ENCODE measurements around the gene C3orf20. TPM values are rescaled to one million over a fixed set of nuclear protein-coding genes. Genes with fewer than 3 reads are reported as not detected.

The C3orf20 gene
- total and polyA plus RNA-seq, 2 of the 4 experiments (the other 2 are of a cell fraction): not detected

DNA sequence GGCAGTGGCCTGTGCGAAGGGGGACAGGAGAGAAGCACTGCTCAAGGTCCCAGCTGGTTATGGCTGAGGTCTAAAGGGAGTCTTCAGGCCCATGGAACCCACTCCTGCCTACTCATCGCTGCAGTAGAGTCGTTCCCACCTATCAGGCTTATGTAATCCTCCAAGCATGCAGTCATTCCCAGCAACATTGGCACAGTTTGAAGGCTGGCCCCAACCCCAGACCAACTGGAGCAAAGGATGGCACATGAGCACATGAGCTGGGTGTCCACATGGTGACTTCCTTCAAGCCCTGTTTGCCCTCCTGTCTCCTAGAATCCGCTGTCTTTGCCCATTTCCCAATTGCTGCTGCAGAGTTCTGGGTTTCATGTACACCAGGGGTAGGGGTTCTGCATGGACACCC, 83.4 kb downstream of the C3orf20 start:
- Histone ChIP-seq H2AK9ac (replicated peaks; ENCODE audit: low read depth, low read length, poor library complexity) (no peak overlapping the region), H3K36me3 (ENCODE audit: control insufficient read depth, insufficient read depth, low read length) (no peaks in the 10 kb centered on the region), H3K4ac (ENCODE audit: low read depth, low read length) (no peak overlapping the region), H3K27ac (ENCODE audit: insufficient read depth, low read length) (no peak overlapping the region), H2BK20ac (ENCODE audit: low read depth, low read length) (no peak overlapping the region), H3K4me2 (ENCODE audit: low read depth, low read length) (no peak overlapping the region), H3K79me1 (ENCODE audit: low read depth in 1 of 2, low read length in 2 of 2) (no peaks in the 10 kb centered on the region), H3K18ac (ENCODE audit: low read depth, low read length) (no peak overlapping the region), H3K9ac (ENCODE audit: low read depth, low read length) (no peak overlapping the region), H4K5ac (ENCODE audit: low read depth, low read length) (no peak overlapping the region), H2BK120ac (ENCODE audit: low read depth, low read length) (no peak overlapping the region), H3K23ac (ENCODE audit: low read depth, low read length) (no peak overlapping the region), H4K91ac (ENCODE audit: insufficient read depth, low read depth, low read length) (no peak overlapping the region), H2AFZ (replicated peaks; ENCODE audit: low read length, poor library complexity) (no peak overlapping the region), H3K4me1 (ENCODE audit: control insufficient read depth, insufficient read depth, low read length) (no peaks in the 10 kb centered on the region), H3K14ac (replicated peaks; ENCODE audit: low read depth, low read length) (no peak overlapping the region), H3K9me1 (ENCODE audit: insufficient read depth, low read length) (no peaks in the 10 kb centered on the region), H3K27me3 (ENCODE audit: control insufficient read depth, insufficient read depth, low read length) (peaks cover 1% of the 10 kb centered on the region; the same call in 1 of the 2 replicates), H2BK5ac (ENCODE audit: low read depth, low read length, poor library complexity, severe bottlenecking) (no peak overlapping the region), H3K9me3 (ENCODE audit: control insufficient read depth, insufficient read depth, low read length) (no peaks in the 10 kb centered on the region), H2BK15ac (ENCODE audit: low read depth, low read length) (no peak overlapping the region), H3K56ac (ENCODE audit: extremely low read depth, insufficient read depth, low read length) (no peak overlapping the region), H4K8ac (ENCODE audit: low read depth in 2 of 2, low read length in 2 of 2) (no peak overlapping the region), H4K20me1 (ENCODE audit: insufficient read depth, low read length) (no peaks in the 10 kb centered on the region; the same call in 1 of the 2 replicates), H3K4me3 (ENCODE audit: insufficient read depth, low read depth, low read length) (no peak overlapping the region), H2AK5ac (ENCODE audit: low read depth, low read length) (no peak overlapping the region)
- in situ Hi-C loops (cut with MboI; ENCODE audit: low sequenced_read_pairs) (no loop called here), dilution Hi-C loops (cut with HindIII; ENCODE audit: low sequenced_read_pairs, unreplicated experiment) (no loop called here), intact Hi-C loops (cut with micrococcal nuclease) (no loop called here)
- no peak for DNase-seq
- POLR2A ChIA-PET (ENCODE audit: unreplicated experiment): no interaction called here
- ATAC-seq (ENCODE audit: low read depth): no peak
- TF ChIP-seq MAZ (IDR thresholded peaks at IDR 0.05; ENCODE audit: borderline replicate concordance, low read depth, low read length): no peak
- TF ChIP-seq USF2 (IDR thresholded peaks at IDR 0.05; ENCODE audit: low read depth, low read length): no peak
- no peak for TF ChIP-seq RCOR1 (IDR thresholded peaks at IDR 0.05; ENCODE audit: insufficient replicate concordance, low read length)
- TF ChIP-seq POLR2A (IDR thresholded peaks at IDR 0.05; ENCODE audit: low read depth, low read length): no peak
- TF ChIP-seq MAFK (IDR thresholded peaks at IDR 0.05; ENCODE audit: low read depth, low read length): no peak
- no peak for TF ChIP-seq SMC3 (IDR thresholded peaks at IDR 0.05; ENCODE audit: low read depth, low read length)
- TF ChIP-seq CEBPB (IDR thresholded peaks at IDR 0.05; ENCODE audit: low read depth, low read length): no peak
- TF ChIP-seq ELK1 (IDR thresholded peaks at IDR 0.05; ENCODE audit: borderline replicate concordance, low read depth, low read length): no peak
- TF ChIP-seq MXI1 (IDR thresholded peaks at IDR 0.05; ENCODE audit: borderline replicate concordance, low read depth, low read length): no peak
- TF ChIP-seq CTCF (conservative IDR thresholded peaks at IDR 0.05; ENCODE audit: low read depth, low read length): no peak
- no peak for TF ChIP-seq RAD21 (IDR thresholded peaks at IDR 0.05; ENCODE audit: low read length)
- TF ChIP-seq BHLHE40 (IDR thresholded peaks at IDR 0.05; ENCODE audit: low read depth, low read length): no peak
- TF ChIP-seq FOS (IDR thresholded peaks at IDR 0.05; ENCODE audit: low read depth, low read length): no peak
- no peak for TF ChIP-seq CHD1 (IDR thresholded peaks at IDR 0.05; ENCODE audit: low read depth, low read length)
- TF ChIP-seq RFX5 (IDR thresholded peaks at IDR 0.05; ENCODE audit: low read depth, low read length): no peak
- CTCF ChIA-PET: no interaction called here
- WGBS, 2 experiments (ENCODE audit: extremely low coverage in 2 of 2, insufficient read length in 1 of 2): 37% methylated on average over 2 of the region's 4 CpGs; no CpG with 5 or more reads in 1 of the 2 experiments
- BruUV-seq (replicated peaks): no TSS peak
